Stimulated activated CD4-positive, alpha-beta T cell treated with anti-CD3 and anti-CD28 coated beads, Interleukin-1b, Interleukin-23, amount 100 ng/mL, for 4 hours (primary cell): ENCODE results near the gene VSNL1.
"Not testable (repeated sequence)": the region's sequence is repeated elsewhere in the genome, so short reads cannot be mapped to it uniquely, and the experiment has no call there.

ENCODE experiments used
- DNase-seq, 2 donors: peaks; one replicate each; pipeline ENCODE4 v3.0.0-alpha.2; 2020; ENCODE audit warnings: low read depth in 2 of 2

The VSNL1 gene

GRCh38 chr2:17542471-17542870, 2.0 kb downstream of the VSNL1 start:
- no peak for DNase-seq

- DNase-seq, result no peak
These were observed 2.7 kb downstream of the VSNL1 start for GRCh38 chr2:17543131-17543660.

DNA sequence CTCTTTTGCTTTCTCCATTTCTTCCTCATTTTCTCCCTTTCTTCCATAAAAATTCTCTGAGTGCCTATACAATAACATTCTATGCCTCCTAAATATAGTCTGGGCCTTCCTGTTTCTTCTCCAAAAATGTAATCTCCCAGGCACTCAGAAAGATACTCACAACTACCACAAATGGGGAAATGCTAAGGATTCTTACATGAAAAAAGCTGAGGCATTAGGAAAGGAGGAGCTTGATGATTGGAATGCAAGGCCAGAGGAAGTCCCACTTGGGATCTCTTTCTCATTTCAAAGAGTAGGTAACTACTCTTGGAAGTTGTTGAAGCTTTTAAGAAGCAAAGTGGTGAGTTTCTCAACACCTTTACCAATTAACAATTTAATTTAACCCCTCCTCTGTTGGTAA, 3.4 kb downstream of the VSNL1 start:
- no peak for DNase-seq

DNA sequence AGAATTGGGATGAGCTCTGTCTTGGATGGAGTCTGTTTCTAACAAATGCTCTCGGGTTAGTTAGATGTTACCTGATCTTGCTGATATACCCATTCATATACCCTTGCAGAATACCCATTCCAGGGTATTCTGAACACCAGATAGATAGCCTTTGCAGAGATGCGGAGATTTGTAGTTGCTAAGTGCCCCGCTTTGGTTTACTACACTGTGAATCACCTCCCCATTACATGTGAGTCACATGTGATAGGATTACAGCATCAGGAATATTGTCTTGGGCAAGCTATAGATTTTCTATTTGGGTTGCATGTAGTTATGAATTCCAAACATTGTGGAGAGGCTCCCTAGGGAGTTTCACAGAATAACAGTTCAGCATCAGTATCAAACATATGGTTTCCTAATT, 3.8 kb downstream of the VSNL1 start:
- no peak for DNase-seq

- DNase-seq, result no peak
These were observed 5.5 kb downstream of the VSNL1 start for GRCh38 chr2:17545680-17546613.

DNA sequence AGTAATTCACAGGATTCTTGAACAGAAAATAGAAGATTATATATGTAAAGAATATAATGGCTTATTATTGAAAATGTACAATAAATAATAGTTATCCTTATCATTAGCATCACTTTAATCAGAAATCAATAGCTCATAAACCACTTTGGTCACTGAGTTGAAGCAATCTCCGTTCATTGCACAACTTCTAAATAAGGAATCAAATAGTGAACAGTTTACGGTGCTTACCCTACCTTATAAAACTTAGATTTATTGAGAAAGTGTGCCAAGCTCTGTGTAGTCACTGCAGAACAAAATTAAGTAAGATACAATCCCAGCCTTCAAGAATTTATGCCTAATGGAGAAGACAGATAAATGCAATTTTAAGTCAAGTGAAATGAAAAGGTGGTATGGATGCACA, 6.7 kb downstream of the VSNL1 start:
- DNase-seq, result no peak

GRCh38 chr2:17547737-17548136, 7.2 kb downstream of the VSNL1 start:
- no peak for DNase-seq

- DNase-seq, result no peak
These were observed 10.4 kb downstream of the VSNL1 start for GRCh38 chr2:17550907-17551306.

- no peak for DNase-seq
These were observed 14.7 kb downstream of the VSNL1 start for GRCh38 chr2:17555150-17555549.

DNA sequence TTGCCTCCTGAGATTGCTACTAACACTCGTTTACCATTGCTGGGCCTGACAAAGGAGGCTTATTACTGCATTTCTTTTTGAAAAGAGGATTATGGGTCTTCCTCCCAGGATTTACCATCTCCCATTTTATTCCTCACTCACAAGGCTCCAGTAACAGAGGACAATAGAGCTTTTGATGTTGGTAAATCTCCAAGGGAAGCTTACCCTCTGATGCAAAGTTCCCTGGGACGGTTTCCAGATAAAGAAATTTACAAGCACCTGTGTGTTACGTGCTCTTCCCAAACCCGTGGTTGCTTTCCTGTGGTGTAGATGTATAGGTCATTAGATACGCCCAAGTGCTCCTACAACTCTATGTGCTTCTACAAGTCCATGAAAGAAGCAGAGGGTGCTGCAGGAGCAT, 17.1 kb downstream of the VSNL1 start:
- no peak for DNase-seq

- DNase-seq, result no peak
These were observed 17.6 kb downstream of the VSNL1 start for GRCh38 chr2:17558053-17558452.

GRCh38 chr2:17558878-17559277, 18.4 kb downstream of the VSNL1 start:
- DNase-seq, result no peak

GRCh38 chr2:17565726-17566125, 25.2 kb downstream of the VSNL1 start:
- DNase-seq, result not testable (repeated sequence)

- no peak for DNase-seq
These were observed 31.2 kb downstream of the VSNL1 start for GRCh38 chr2:17571681-17572080.

DNA sequence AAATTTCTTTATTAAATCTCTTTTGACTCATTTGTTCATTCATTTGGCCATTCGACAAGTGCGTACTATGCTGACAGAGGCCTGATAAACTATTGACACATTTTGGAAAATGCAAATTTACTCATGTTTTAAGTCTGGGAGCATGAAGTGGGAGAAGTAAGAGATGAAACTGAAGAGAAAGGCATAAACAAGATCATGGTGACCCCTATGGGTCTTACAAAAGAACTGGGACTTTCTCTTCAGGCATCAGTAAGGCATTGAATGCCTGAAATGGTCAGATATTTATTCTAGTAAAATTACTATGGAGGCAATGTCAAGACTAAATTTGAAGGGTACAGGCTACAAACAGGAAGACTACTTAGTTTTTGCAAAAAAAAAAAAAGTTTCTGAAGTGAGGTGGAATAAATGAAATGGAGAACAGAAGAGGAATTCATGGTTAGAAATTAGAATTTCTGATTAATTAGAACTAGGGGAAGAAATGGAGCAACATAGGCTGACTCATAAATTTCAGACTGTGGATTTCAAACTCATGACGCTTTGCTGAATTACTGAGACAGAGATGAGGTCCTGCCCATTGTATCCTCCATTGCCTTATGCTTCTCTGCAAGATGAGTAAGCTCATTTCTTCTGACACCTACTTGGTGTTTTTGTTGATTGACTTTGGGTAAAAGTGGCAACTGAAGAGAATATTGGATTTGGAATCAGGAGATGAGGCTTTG, 32.7 kb downstream of the VSNL1 start:
- DNase-seq, result no peak

GRCh38 chr2:17573804-17574175, 33.3 kb downstream of the VSNL1 start:
- no peak for DNase-seq

DNA sequence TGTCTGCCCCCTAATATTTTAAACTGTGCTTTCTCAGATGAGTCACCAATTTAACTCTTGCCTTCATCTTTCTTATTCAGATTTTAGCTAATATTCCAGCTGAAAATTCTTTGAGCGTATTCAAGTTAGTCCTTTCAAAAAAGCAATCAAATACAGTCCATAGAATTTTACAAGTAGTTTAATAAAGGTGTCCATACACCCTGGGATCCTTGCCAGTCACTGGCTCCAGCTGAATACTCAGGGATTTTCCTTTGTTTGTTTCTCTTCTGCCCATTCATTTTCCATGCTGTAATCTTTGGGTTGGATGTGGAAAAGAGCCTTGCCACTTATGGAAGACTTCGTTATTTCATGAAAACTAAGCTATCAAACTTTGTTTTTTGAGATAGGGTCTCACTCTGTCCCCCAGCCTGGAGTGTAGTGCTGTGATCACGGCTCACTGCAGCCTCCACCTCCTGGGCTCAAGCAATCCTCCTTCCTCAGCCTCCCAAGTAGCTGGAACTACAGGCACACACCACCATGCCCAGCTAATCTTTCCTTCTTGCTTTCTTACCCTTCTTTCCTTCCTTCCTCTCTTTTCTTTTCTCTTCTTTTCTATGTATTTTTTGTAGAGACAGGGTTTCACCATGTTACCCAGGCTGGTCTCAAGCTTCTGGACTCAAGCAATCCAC, 34.0 kb downstream of the VSNL1 start:
- no peak for DNase-seq

GRCh38 chr2:17576802-17577201, 36.3 kb downstream of the VSNL1 start:
- no peak for DNase-seq

- DNase-seq, result no peak
These were observed 38.0 kb downstream of the VSNL1 start for GRCh38 chr2:17578466-17578928.

DNA sequence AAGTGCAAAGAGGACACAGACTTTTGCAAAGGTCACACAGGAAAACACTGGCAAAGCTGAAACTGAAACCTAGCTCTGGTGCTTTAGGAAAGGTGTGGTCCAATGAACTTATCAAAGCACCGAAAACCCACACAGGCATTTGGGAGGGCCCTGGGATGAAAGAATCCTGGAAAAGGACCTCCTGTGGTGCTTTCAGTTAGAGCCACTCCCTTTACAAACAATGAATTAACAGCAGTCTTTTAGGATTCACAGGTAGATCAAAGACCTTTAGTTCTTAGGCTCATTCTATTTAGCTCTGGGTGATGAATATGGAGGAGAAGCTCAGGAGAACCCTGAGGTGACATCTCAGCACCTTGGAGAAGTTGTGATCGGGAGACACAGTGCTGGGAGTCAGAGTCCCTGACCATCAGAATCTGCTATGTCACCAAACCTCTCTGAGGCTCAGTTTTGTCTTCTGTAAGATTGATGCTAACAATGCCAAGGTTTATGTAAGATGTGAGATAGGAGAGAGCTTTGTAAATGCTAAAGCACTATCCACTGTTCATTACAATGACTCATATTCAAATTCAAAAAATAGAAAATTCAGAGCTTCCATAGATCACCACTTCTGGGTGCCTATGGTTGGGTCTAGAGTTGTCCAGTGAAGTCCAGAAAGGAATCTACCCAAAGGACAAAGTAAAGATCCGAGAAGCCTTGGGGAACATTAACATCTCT, 39.3 kb downstream of the VSNL1 start:
- no peak for DNase-seq

DNA sequence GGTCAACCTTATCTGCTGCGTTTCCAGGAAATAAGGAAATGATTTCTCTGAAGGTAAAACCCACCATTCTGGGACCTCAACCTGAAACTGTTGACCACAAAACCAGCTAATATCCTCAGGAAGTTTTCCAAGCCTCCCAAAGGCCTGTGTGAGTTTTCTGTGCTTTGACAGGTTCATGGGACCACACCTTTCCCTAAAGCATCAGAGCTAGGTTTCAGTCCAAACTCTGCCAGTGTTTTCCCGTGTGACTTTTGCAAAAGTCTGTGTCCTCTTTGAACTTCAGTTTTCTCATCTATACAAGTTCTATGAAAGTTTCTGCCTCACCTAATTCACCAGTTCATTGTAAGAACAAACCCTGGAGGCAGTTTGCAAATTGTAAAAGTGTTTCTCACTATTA, 39.8 kb downstream of the VSNL1 start:
- DNase-seq, result no peak

GRCh38 chr2:17581831-17582230, 41.3 kb downstream of the VSNL1 start:
- no peak for DNase-seq
